WERI-Rb-1 (cell line): ENCODE measurements around the gene NUP188.

Experiments used
- DNase-seq: peaks from one replicate; pipeline ENCODE4 v3.0.0-alpha.2; 2020
- H3K27ac ChIP-seq: fragments of 250-450 bp; sonication (Bioruptor Pico); 2 replicates; pipeline ENCODE4 v1.5.1; 2020; ENCODE audit warnings: mild to moderate bottlenecking, moderate library complexity
- H3K27me3 ChIP-seq: fragments of 250-450 bp; sonication (Bioruptor Pico); 2 replicates; pipeline ENCODE4 v1.5.1; 2021; ENCODE audit warnings: mild to moderate bottlenecking, low read depth, moderate library complexity; ENCODE audit not compliant: insufficient read depth, severe bottlenecking
- H3K36me3 ChIP-seq: fragments of 250-450 bp; sonication (Bioruptor Pico); 2 replicates; pipeline ENCODE4 v1.5.1; 2020; ENCODE audit warnings: mild to moderate bottlenecking, moderate library complexity
- H3K4me3 ChIP-seq: 2 replicates; pipeline ENCODE4 v1.5.1; 2011; ENCODE audit warnings: low read depth, mild to moderate bottlenecking, control low read depth, low read length
- H3K9me3 ChIP-seq: fragments of 250-450 bp; sonication (Bioruptor Pico); 2 replicates; pipeline ENCODE4 v1.5.1; 2021; ENCODE audit warnings: mild to moderate bottlenecking, moderate library complexity; ENCODE audit not compliant: severe bottlenecking
- CTCF ChIP-seq: IDR thresholded peaks from 2 replicates; pipeline ENCODE4 v1.5.1; 2011; ENCODE audit warnings: low read depth, mild to moderate bottlenecking, control low read depth, inconsistent platforms, low read length

NUP188 gene

GRCh38 chr9:128917151-128917849 is 30.2 kb upstream of the NUP188 start:
- Histone ChIP-seq H3K27me3 (no peaks in the 10 kb centered on the region), H3K27ac (no peak overlapping the region), H3K36me3 (peaks cover 49% of the 10 kb centered on the region), H3K9me3 (no peaks in the 10 kb centered on the region), H3K4me3 (no peak overlapping the region)
- no peak for DNase-seq
- TF ChIP-seq CTCF, result no peak

GRCh38 chr9:128918921-128919320 is 28.6 kb upstream of the NUP188 start:
- Histone ChIP-seq H3K36me3 (peaks cover 35% of the 10 kb centered on the region), H3K27me3 (no peaks in the 10 kb centered on the region), H3K4me3 (no peak overlapping the region), H3K9me3 (no peaks in the 10 kb centered on the region), H3K27ac (peak overlapping the region; percentile 34)
- DNase-seq, result no peak
- no peak for TF ChIP-seq CTCF

GRCh38 chr9:128919402-128920089 is 28.0 kb upstream of the NUP188 start:
- DNase-seq, result no peak
- H3K27ac ChIP-seq, result peak overlapping the region; percentile 98
- peaks cover 31% of the 10 kb centered on the region for H3K36me3 ChIP-seq
- no peak overlapping the region for H3K4me3 ChIP-seq
- no peak for TF ChIP-seq CTCF
- H3K27me3 ChIP-seq, result no peaks in the 10 kb centered on the region
- H3K9me3 ChIP-seq, result no peaks in the 10 kb centered on the region

GRCh38 chr9:128920381-128921058 is 27.0 kb upstream of the NUP188 start, which contains the start of gene PHYHD1:
TSS of gene PHYHD1 (plus strand) at chr9:128920982. CDS start at chr9:128922324, 1,342 bp downstream.
- no peaks in the 10 kb centered on the region for H3K9me3 ChIP-seq
- no peaks in the 10 kb centered on the region for H3K27me3 ChIP-seq
- H3K27ac ChIP-seq, result peak within 1 kb of the TSS; percentile 98
- TF ChIP-seq CTCF, result no peak
- peak within 1 kb of the TSS; percentile 51 for H3K4me3 ChIP-seq
- peak; percentile 85 for DNase-seq
- peaks cover 24% of the 10 kb centered on the region for H3K36me3 ChIP-seq

GRCh38 chr9:128921881-128922763 is 25.4 kb upstream of the NUP188 start:
- Histone ChIP-seq H3K36me3 (peaks cover 12% of the 10 kb centered on the region), H3K9me3 (no peaks in the 10 kb centered on the region), H3K27me3 (no peaks in the 10 kb centered on the region), H3K27ac (peak overlapping the region; percentile 98), H3K4me3 (peak overlapping the region; percentile 51)
- peak; percentile 99 for DNase-seq
- no peak for TF ChIP-seq CTCF
